SU-DHL-6 (cell line): Measurements from ENCODE around the gene SYCP2L.

Experiments
- H2AFZ ChIP-seq: fragments of 200-600 bp; sonication (generic); 2 replicates; pipeline ENCODE4 v1.6.1; 2014; ENCODE audit warnings: low read depth, mild to moderate bottlenecking, moderate library complexity, mixed read lengths, antibody characterized with exemption, low read length; ENCODE audit not compliant: severe bottlenecking
- H3F3A ChIP-seq: fragments of 200-600 bp; shearing (Covaris generic); 2 replicates; pipeline ENCODE4 v1.6.0; 2016; ENCODE audit warnings: antibody characterized with exemption, mild to moderate bottlenecking; ENCODE audit not compliant: insufficient read depth
- H3K27ac ChIP-seq: fragments of 200-600 bp; sonication (generic); 2 replicates; pipeline ENCODE4 v1.5.1; 2016; ENCODE audit warnings: low read depth, mild to moderate bottlenecking, low read length, moderate library complexity, mixed read lengths
- H3K27me3 ChIP-seq: fragments of 200-600 bp; sonication (generic), shearing (Covaris generic); 2 replicates; pipeline ENCODE4 v1.6.0; 2014; ENCODE audit warnings: mild to moderate bottlenecking, low read length
- H3K36me3 ChIP-seq: fragments of 200-600 bp; sonication (generic); 2 replicates; pipeline ENCODE4 v1.6.1; 2014; ENCODE audit warnings: mild to moderate bottlenecking, low read length, mixed read lengths
- H3K4me2 ChIP-seq: fragments of 300-600, 200-600 bp; shearing (Covaris generic), sonication (generic); 2 replicates; pipeline ENCODE4 v1.6.0; 2014; ENCODE audit warnings: low read length, low read depth, mild to moderate bottlenecking; ENCODE audit not compliant: poor library complexity, severe bottlenecking
- H3K4me3 ChIP-seq: fragments of 200-600 bp; sonication (generic); 2 replicates; pipeline ENCODE4 v1.5.1; 2014; ENCODE audit warnings: antibody characterized with exemption, low read length, mild to moderate bottlenecking, mixed read lengths; ENCODE audit not compliant: insufficient read depth, poor library complexity, severe bottlenecking
- H3K79me2 ChIP-seq: fragments of 200-600 bp; sonication (generic); 2 replicates; pipeline ENCODE4 v1.6.1; 2014; ENCODE audit warnings: mild to moderate bottlenecking, low read length, moderate library complexity; ENCODE audit not compliant: insufficient read depth
- H3K9ac ChIP-seq: fragments of 200-600 bp; sonication (generic); 2 replicates; pipeline ENCODE4 v1.7.0; 2014; ENCODE audit warnings: mild to moderate bottlenecking, low read length
- H3K9me2 ChIP-seq: fragments of 200-600 bp; sonication (generic); replicated peaks from 2 replicates; pipeline ENCODE4 v1.6.1; 2014; ENCODE audit warnings: low read length; ENCODE audit not compliant: insufficient read depth
- H3K9me3 ChIP-seq: fragments of 200-600 bp; sonication (generic); 2 replicates; pipeline ENCODE4 v1.6.1; 2014; ENCODE audit warnings: low read length, mixed read lengths; ENCODE audit not compliant: insufficient read depth
- H4K20me1 ChIP-seq: fragments of 200-600 bp; sonication (generic); 2 replicates; pipeline ENCODE4 v1.6.1; 2014; ENCODE audit warnings: low read depth, mild to moderate bottlenecking, antibody characterized with exemption, low read length, moderate library complexity, mixed read lengths
- CTCF ChIP-seq: fragments of 200-600 bp; sonication (generic); IDR thresholded peaks from one replicate; pipeline ENCODE4 v1.5.1; 2017; ENCODE audit warnings: antibody characterized with exemption, mild to moderate bottlenecking, low read length, moderate library complexity; ENCODE audit not compliant: insufficient read depth, poor library complexity, severe bottlenecking
- EZH2phosphoT487 ChIP-seq: fragments of 200-600 bp; sonication (generic), shearing (Covaris generic); conservative IDR thresholded peaks from 2 replicates; pipeline ENCODE4 v1.6.1; 2018; ENCODE audit warnings: mild to moderate bottlenecking, antibody characterized with exemption, low read length, moderate library complexity, mixed read lengths

SYCP2L gene

DNA sequence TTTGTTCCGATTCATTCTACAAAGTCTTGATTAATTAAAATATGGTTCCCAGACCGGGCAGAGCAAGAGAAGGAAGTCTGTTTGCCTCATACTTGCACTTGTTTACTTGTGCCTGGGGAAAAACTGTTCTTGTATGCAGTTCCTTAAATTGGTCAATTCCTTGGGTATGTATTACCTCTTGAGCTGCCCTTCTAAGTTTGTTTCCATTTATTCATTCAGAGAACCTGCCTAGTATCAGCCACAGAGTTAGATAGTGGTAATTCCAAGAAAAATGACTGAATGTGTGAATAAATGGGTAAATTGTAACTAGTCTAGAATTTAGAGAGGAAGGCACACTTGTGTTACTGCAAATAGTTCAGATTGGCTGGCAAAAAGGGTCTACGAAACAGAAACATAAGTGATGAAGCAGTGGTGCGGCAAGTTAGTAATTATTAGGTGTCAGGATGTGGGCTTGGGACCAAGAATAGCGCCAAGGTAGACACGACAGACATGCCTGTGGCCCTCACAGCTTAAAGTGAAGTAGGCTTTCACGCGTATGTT is 48.0 kb upstream of the SYCP2L start:
- Histone ChIP-seq H3K79me2 (no peaks in the 10 kb centered on the region), H3K4me3 (peak overlapping the region; percentile 45), H4K20me1 (no peaks in the 10 kb centered on the region), H2AFZ (peak overlapping the region; percentile 70), H3K4me2 (peak overlapping the region; percentile 77), H3K27ac (peak overlapping the region; percentile 81), H3K9ac (peak overlapping the region; percentile 46), H3K27me3 (no peaks in the 10 kb centered on the region), H3K9me3 (no peaks in the 10 kb centered on the region; the same call in 1 of the 2 replicates), H3K9me2 (no peaks in the 10 kb centered on the region), H3F3A (peaks cover 13% of the 10 kb centered on the region), H3K36me3 (no peaks in the 10 kb centered on the region)
- no peak for TF ChIP-seq EZH2phosphoT487
- TF ChIP-seq CTCF: no peak

DNA sequence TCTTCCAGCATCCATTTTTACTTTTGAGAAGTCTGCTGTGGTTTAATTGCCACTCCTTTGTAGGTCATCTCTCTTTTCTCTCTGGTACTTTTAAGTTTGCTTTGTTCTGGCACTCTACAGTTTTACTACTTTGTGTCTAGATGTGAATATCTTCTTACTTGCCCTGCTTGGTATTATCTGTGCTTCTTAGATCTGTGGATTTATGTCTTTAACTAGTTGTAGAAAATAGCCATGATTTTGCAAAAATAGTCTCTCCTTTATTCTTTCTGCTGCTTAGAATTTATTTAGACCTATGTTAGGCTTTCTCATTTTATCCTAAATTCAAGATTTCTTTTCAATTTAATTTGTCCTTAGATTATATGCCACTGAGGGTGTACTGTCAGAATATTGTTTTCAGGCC is 43.3 kb upstream of the SYCP2L start:
- no peak overlapping the region for H3K9ac ChIP-seq
- H4K20me1 ChIP-seq: no peaks in the 10 kb centered on the region
- H3K79me2 ChIP-seq: no peaks in the 10 kb centered on the region
- H3K9me3 ChIP-seq: no peaks in the 10 kb centered on the region
- H3K27me3 ChIP-seq: no peaks in the 10 kb centered on the region
- H3K4me3 ChIP-seq: no peak overlapping the region
- H3K9me2 ChIP-seq: no peaks in the 10 kb centered on the region
- peaks cover 5% of the 10 kb centered on the region for H3F3A ChIP-seq
- H3K36me3 ChIP-seq: no peaks in the 10 kb centered on the region
- no peak for TF ChIP-seq EZH2phosphoT487
- no peak for TF ChIP-seq CTCF
- H2AFZ ChIP-seq: no peak overlapping the region
- no peak overlapping the region for H3K4me2 ChIP-seq
- no peak overlapping the region for H3K27ac ChIP-seq

- H3K27me3 ChIP-seq: no peaks in the 10 kb centered on the region
- no peaks in the 10 kb centered on the region for H3F3A ChIP-seq
- H2AFZ ChIP-seq: no peak overlapping the region
- no peak overlapping the region for H3K9ac ChIP-seq
- H3K36me3 ChIP-seq: no peaks in the 10 kb centered on the region
- H4K20me1 ChIP-seq: no peaks in the 10 kb centered on the region
- H3K4me3 ChIP-seq: no peak overlapping the region
- H3K4me2 ChIP-seq: no peak overlapping the region
- H3K9me2 ChIP-seq: no peaks in the 10 kb centered on the region
- H3K79me2 ChIP-seq: no peaks in the 10 kb centered on the region
- no peak overlapping the region for H3K27ac ChIP-seq
- TF ChIP-seq EZH2phosphoT487: no peak
- TF ChIP-seq CTCF: peak; percentile 60
- no peaks in the 10 kb centered on the region for H3K9me3 ChIP-seq
These were observed 39.2 kb upstream of the SYCP2L start for GRCh38 chr6:10847684-10848083.
